SK-N-SH (cell line): ENCODE results near the gene CNNM1. TPM values are rescaled to one million over a fixed set of nuclear protein-coding genes. Genes with fewer than 3 reads are reported as not detected.

Source experiments
- CTCF ChIA-PET: fragments of 300-600, 350-600 bp; formaldehyde crosslinking; extraction: SDS; loops from one replicate; lab custom pipeline; 2021; lab: Yijun Ruan, JAX
- POLR2A ChIA-PET: fragments of 350-600 bp; sonication (Branson Sonifier 250); formaldehyde crosslinking; extraction: SDS; loops from one replicate; lab custom pipeline; 2020; ENCODE audit warnings: antibody characterized with exemption, inconsistent platforms; lab: Yijun Ruan, JAX
- DNase-seq: peaks from one replicate; pipeline ENCODE4 v3.0.0; 2012
- H2AFZ ChIP-seq: fragments of 200-600 bp; sonication (generic); 2 replicates; pipeline ENCODE4 v1.8.1; 2016; ENCODE audit warnings: antibody characterized with exemption, mild to moderate bottlenecking, low read depth
- H3F3A ChIP-seq: fragments of 200-600 bp; sonication (generic); replicated peaks from 2 replicates; pipeline ENCODE3; 2016; ENCODE audit warnings: antibody characterized with exemption, mild to moderate bottlenecking; ENCODE audit not compliant: insufficient read depth
- H3K27ac ChIP-seq, 2 experiments: fragments of 200-500 bp in 1 of 2; fragments of 200-600 bp in 1 of 2; sonication (Bioruptor generic) in 1 of 2; sonication (generic), shearing (Covaris generic) in 1 of 2; 2 replicates each; pipeline versions ENCODE4 v1.5.1 to v1.6.1; 2014 to 2016; ENCODE audit warnings: low read depth in 2 of 2, inconsistent platforms in 1 of 2, low read length in 1 of 2, mild to moderate bottlenecking in 1 of 2, mixed read lengths in 1 of 2
- H3K27me3 ChIP-seq: fragments of 200-600 bp; sonication (generic), shearing (Covaris generic); 2 replicates; pipeline ENCODE4 v1.6.1; 2016; ENCODE audit warnings: mixed run types; ENCODE audit not compliant: insufficient read depth
- H3K36me3 ChIP-seq, 2 experiments: fragments of 200-500 bp in 1 of 2; fragments of 200-600 bp in 1 of 2; sonication (Bioruptor generic) in 1 of 2; sonication (generic) in 1 of 2; replicated peaks in 1 of 2; 2 replicates each; pipeline versions ENCODE3 to v1.5.1; 2014 to 2016; ENCODE audit warnings: low read length in 1 of 2, mild to moderate bottlenecking in 1 of 2; ENCODE audit not compliant: insufficient read depth in 2 of 2, control insufficient read depth in 1 of 2
- H3K4me1 ChIP-seq, 2 experiments: fragments of 200-500 bp in 1 of 2; fragments of 200-600 bp in 1 of 2; sonication (Bioruptor generic) in 1 of 2; sonication (generic), shearing (Covaris generic) in 1 of 2; 2 replicates each; pipeline versions ENCODE4 v1.5.1 to v1.6.1; 2014 to 2016; ENCODE audit warnings: low read depth in 1 of 2, low read length in 1 of 2, mixed run types in 1 of 2; ENCODE audit not compliant: insufficient read depth in 2 of 2, control insufficient read depth in 1 of 2
- H3K4me2 ChIP-seq: fragments of 200-600 bp; sonication (generic), shearing (Covaris generic); 2 replicates; pipeline ENCODE4 v1.6.1; 2017; ENCODE audit warnings: mixed run types
- H3K4me3 ChIP-seq, 2 experiments: fragments of 200-500 bp in 1 of 2; fragments of 200-600 bp in 1 of 2; sonication (Bioruptor generic) in 1 of 2; sonication (generic), shearing (Covaris generic) in 1 of 2; 2 replicates each; pipeline versions ENCODE4 v1.5.1 to v1.8.1; 2014 to 2016; ENCODE audit warnings: low read depth in 2 of 2, inconsistent platforms in 1 of 2, low read length in 1 of 2, mild to moderate bottlenecking in 1 of 2, mixed read lengths in 1 of 2, moderate library complexity in 1 of 2
- H3K79me2 ChIP-seq: fragments of 200-600 bp; sonication (generic); 2 replicates; pipeline ENCODE4 v1.8.1; 2017; ENCODE audit warnings: mild to moderate bottlenecking; ENCODE audit not compliant: insufficient read depth
- H3K9ac ChIP-seq: fragments of 200-600 bp; sonication (generic); 2 replicates; pipeline ENCODE4 v1.6.1; 2017; ENCODE audit warnings: mixed run types
- H3K9me2 ChIP-seq: fragments of 200-600 bp; sonication (generic); 2 replicates; pipeline ENCODE4 v1.6.1; 2017; ENCODE audit warnings: mixed run types
- H3K9me3 ChIP-seq: fragments of 200-600 bp; sonication (generic); 2 replicates; pipeline ENCODE4 v1.6.1; 2017; ENCODE audit warnings: mixed run types, mild to moderate bottlenecking, moderate library complexity
- H4K20me1 ChIP-seq: fragments of 200-600 bp; sonication (generic); 2 replicates; pipeline ENCODE4 v1.6.1; 2017; ENCODE audit warnings: mild to moderate bottlenecking, mixed run types; ENCODE audit not compliant: insufficient read depth
- ELF1 ChIP-seq: IDR thresholded peaks from 2 replicates; pipeline ENCODE4 v1.4.0; 2012
- FOSL2 ChIP-seq: IDR thresholded peaks from 2 replicates; pipeline ENCODE4 v1.4.0; 2012; ENCODE audit warnings: low read depth, mild to moderate bottlenecking, moderate library complexity, borderline replicate concordance
- FOXJ3 ChIP-seq: sonication (generic); formaldehyde crosslinking; IDR thresholded peaks from 2 replicates; pipeline ENCODE4 v1.5.1; 2020; ENCODE audit warnings: mild to moderate bottlenecking, missing genetic modification reagents
- FOXM1 ChIP-seq: IDR thresholded peaks from 2 replicates; pipeline ENCODE4 v1.4.0; 2012; ENCODE audit warnings: low read depth, mild to moderate bottlenecking
- GATA2 ChIP-seq: sonication (generic); formaldehyde crosslinking; IDR thresholded peaks from 2 replicates; pipeline ENCODE4 v1.5.0; 2020; ENCODE audit warnings: mild to moderate bottlenecking, missing genetic modification reagents
- JUND ChIP-seq: IDR thresholded peaks from 2 replicates; pipeline ENCODE4 v1.4.0; 2012
- NFIC ChIP-seq: IDR thresholded peaks from 2 replicates; pipeline ENCODE4 v1.4.0; 2012; ENCODE audit warnings: borderline replicate concordance
- NRF1 ChIP-seq: IDR thresholded peaks from 2 replicates; pipeline ENCODE4 v1.6.1; 2012; ENCODE audit warnings: low read depth, mild to moderate bottlenecking, low read length
- RAD21 ChIP-seq: IDR thresholded peaks from 2 replicates; pipeline ENCODE4 v1.6.1; 2012; ENCODE audit warnings: mild to moderate bottlenecking, low read length
- RCOR1 ChIP-seq: fragments of 150-350 bp; IDR thresholded peaks from 2 replicates; pipeline ENCODE4 v1.6.1; 2017; ENCODE audit warnings: antibody characterized with exemption, low read length
- REST ChIP-seq: IDR thresholded peaks from 2 replicates; pipeline ENCODE4 v1.6.1; 2012; ENCODE audit warnings: mild to moderate bottlenecking, low read depth, low read length, moderate library complexity
- RXRA ChIP-seq: IDR thresholded peaks from 2 replicates; pipeline ENCODE4 v1.4.0; 2012; ENCODE audit warnings: low read depth, mild to moderate bottlenecking, borderline replicate concordance
- YY1 ChIP-seq: IDR thresholded peaks from 2 replicates; pipeline ENCODE4 v1.4.0; 2012; ENCODE audit warnings: low read depth, mild to moderate bottlenecking
- ZBTB33 ChIP-seq: IDR thresholded peaks from 2 replicates; pipeline ENCODE4 v1.4.0; 2012; ENCODE audit warnings: low read depth, borderline replicate concordance
- WGBS: methylation state at CpG from one replicate; pipeline ENCODE4 v1.1.6; 2017; ENCODE audit warnings: low lambda C conversion rate; 5-methylcytosine and 5-hydroxymethylcytosine counted together
- polyA plus RNA-seq, 3 experiments: library from polyadenylated mRNA; depleted of rRNA; stranded (reverse); fragments of >200 nt; gene quantifications; 2 replicates each; pipeline ENCODE4 v1.2.3, GENCODE V29; 2012
- TF ChIP-seq, protein P1 (sequence below): IDR thresholded peaks from 2 replicates; pipeline ENCODE4 v1.4.0; 2012; ENCODE audit warnings: low read depth
- TF ChIP-seq, protein P2 (sequence below): IDR thresholded peaks from 2 replicates; pipeline ENCODE4 v1.4.0; 2012; ENCODE audit warnings: low read depth, borderline replicate concordance
- TF ChIP-seq, protein P3 (sequence below): fragments of 200-600 bp; sonication (generic); IDR thresholded peaks from 2 replicates; pipeline ENCODE4 v1.6.1; 2017; ENCODE audit warnings: antibody characterized with exemption, mild to moderate bottlenecking, moderate library complexity

CNNM1 gene
- polyA plus RNA-seq, 1 of the 3 experiments (the other 2 are of a cell fraction), result 0.12 TPM

- TF ChIP-seq REST (no peak), NRF1 (no peak), JUND (no peak; the same call in 1 of the 2 replicates)
These were observed 67.3 kb downstream of the CNNM1 start (continued) for GRCh38 chr10:99396471-99396870.

- Histone ChIP-seq H3K27me3 (no peaks in the 10 kb centered on the region), H3K4me2 (no peak overlapping the region), H3K27ac (no peak overlapping the region), H3K9me2 (no peaks in the 10 kb centered on the region), H3K79me2 (no peaks in the 10 kb centered on the region), H3K4me1 (peaks cover 0 to 12% of the 10 kb centered on the region in 2 experiments; a peak in 2 of 4 replicates), H3K9ac (no peak overlapping the region), H4K20me1 (no peaks in the 10 kb centered on the region), H3K4me3 (no peak overlapping the region), H2AFZ (no peak overlapping the region), H3K36me3 (peaks cover 29 to 32% of the 10 kb centered on the region in 2 experiments), H3K9me3 (no peaks in the 10 kb centered on the region), H3F3A (peaks cover 24% of the 10 kb centered on the region)
- ChIA-PET CTCF (interaction anchor here (1.0 to 1.3 kb wide), 2 partner anchors 31 to 49 kb away, joined by 3 read pairs; partner anchors contain the start of gene GOT1), POLR2A (no interaction called here)
- 89% methylated on average over 3 of the region's 3 CpGs for WGBS
- no peak for DNase-seq
- no peak for TF ChIP-seq ZBTB33
- TF ChIP-seq, protein P1, sequence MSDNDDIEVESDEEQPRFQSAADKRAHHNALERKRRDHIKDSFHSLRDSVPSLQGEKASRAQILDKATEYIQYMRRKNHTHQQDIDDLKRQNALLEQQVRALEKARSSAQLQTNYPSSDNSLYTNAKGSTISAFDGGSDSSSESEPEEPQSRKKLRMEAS, result no peak
- no peak for TF ChIP-seq JUND
- TF ChIP-seq FOXJ3 (CRISPR knock-in tag), result no peak
- no peak for TF ChIP-seq YY1
- no peak for TF ChIP-seq ELF1
- no peak for TF ChIP-seq NFIC
- TF ChIP-seq, protein P2, sequence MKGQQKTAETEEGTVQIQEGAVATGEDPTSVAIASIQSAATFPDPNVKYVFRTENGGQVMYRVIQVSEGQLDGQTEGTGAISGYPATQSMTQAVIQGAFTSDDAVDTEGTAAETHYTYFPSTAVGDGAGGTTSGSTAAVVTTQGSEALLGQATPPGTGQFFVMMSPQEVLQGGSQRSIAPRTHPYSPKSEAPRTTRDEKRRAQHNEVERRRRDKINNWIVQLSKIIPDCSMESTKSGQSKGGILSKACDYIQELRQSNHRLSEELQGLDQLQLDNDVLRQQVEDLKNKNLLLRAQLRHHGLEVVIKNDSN, result no peak
- TF ChIP-seq RAD21, result no peak
- TF ChIP-seq REST, result no peak
- TF ChIP-seq, protein P3, sequence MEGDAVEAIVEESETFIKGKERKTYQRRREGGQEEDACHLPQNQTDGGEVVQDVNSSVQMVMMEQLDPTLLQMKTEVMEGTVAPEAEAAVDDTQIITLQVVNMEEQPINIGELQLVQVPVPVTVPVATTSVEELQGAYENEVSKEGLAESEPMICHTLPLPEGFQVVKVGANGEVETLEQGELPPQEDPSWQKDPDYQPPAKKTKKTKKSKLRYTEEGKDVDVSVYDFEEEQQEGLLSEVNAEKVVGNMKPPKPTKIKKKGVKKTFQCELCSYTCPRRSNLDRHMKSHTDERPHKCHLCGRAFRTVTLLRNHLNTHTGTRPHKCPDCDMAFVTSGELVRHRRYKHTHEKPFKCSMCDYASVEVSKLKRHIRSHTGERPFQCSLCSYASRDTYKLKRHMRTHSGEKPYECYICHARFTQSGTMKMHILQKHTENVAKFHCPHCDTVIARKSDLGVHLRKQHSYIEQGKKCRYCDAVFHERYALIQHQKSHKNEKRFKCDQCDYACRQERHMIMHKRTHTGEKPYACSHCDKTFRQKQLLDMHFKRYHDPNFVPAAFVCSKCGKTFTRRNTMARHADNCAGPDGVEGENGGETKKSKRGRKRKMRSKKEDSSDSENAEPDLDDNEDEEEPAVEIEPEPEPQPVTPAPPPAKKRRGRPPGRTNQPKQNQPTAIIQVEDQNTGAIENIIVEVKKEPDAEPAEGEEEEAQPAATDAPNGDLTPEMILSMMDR, result no peak
- TF ChIP-seq RXRA, result no peak
- TF ChIP-seq FOSL2, result no peak
- no peak for TF ChIP-seq GATA2
- TF ChIP-seq RCOR1, result no peak
- no peak for TF ChIP-seq FOXM1
These were observed 70.5 kb downstream of the CNNM1 start for GRCh38 chr10:99399664-99400063.
